PFSK-1 (cell line): ENCODE results near the gene KAZN.

Source experiments
- FOXP2 ChIP-seq: optimal IDR thresholded peaks from 2 replicates; pipeline ENCODE3; 2011; ENCODE audit warnings: borderline replicate concordance, control low read depth, inconsistent platforms; ENCODE audit not compliant: insufficient read depth; ENCODE audit errors: extremely low read length, extremely low read depth
- POLR2AphosphoS5 ChIP-seq: IDR thresholded peaks from 2 replicates; pipeline ENCODE4 v1.6.1; 2012; ENCODE audit warnings: low read depth, mild to moderate bottlenecking, control low read depth, low read length, moderate library complexity
- SIN3A ChIP-seq: IDR thresholded peaks from 2 replicates; pipeline ENCODE4 v1.6.1; 2012; ENCODE audit warnings: mild to moderate bottlenecking, low read length, moderate library complexity, borderline replicate concordance; ENCODE audit not compliant: insufficient read depth
- TAF1 ChIP-seq: IDR thresholded peaks from 2 replicates; pipeline ENCODE4 v1.6.1; 2012; ENCODE audit warnings: low read length, control low read depth, borderline replicate concordance; ENCODE audit not compliant: insufficient read depth
- TF ChIP-seq, protein P1 (sequence below), 2 experiments: IDR thresholded peaks; 2 replicates each; pipeline versions ENCODE4 v1.6.1 to v1.8.0; 2011 to 2012; ENCODE audit warnings: low read depth in 2 of 2, low read length in 2 of 2, control low read depth in 1 of 2, inconsistent platforms in 1 of 2, mild to moderate bottlenecking in 1 of 2, moderate library complexity in 1 of 2; ENCODE audit not compliant: insufficient read depth in 1 of 2

Gene KAZN

DNA sequence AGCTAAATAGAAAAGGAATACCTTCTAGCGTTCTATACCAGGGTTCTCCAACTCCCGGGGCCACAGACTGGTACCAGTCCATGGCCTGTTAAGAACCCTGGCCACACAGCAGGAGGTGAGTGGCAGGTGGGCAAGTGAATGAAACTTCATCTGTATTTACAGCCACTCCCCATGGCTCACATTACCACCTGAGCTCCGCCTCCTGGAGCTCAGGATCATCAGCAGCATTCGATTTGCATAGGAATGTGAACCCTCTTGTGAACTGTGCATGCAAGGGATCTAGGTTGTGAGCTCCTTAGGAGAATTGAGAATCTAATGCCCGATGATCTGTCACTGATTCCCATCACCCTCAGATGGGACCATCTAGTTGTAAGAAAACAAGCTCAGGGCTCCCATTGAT lies 107.3 kb downstream of the KAZN start:
- TF ChIP-seq FOXP2 (no peak), SIN3A (no peak), TAF1 (no peak), POLR2AphosphoS5 (no peak)
- TF ChIP-seq, protein P1, sequence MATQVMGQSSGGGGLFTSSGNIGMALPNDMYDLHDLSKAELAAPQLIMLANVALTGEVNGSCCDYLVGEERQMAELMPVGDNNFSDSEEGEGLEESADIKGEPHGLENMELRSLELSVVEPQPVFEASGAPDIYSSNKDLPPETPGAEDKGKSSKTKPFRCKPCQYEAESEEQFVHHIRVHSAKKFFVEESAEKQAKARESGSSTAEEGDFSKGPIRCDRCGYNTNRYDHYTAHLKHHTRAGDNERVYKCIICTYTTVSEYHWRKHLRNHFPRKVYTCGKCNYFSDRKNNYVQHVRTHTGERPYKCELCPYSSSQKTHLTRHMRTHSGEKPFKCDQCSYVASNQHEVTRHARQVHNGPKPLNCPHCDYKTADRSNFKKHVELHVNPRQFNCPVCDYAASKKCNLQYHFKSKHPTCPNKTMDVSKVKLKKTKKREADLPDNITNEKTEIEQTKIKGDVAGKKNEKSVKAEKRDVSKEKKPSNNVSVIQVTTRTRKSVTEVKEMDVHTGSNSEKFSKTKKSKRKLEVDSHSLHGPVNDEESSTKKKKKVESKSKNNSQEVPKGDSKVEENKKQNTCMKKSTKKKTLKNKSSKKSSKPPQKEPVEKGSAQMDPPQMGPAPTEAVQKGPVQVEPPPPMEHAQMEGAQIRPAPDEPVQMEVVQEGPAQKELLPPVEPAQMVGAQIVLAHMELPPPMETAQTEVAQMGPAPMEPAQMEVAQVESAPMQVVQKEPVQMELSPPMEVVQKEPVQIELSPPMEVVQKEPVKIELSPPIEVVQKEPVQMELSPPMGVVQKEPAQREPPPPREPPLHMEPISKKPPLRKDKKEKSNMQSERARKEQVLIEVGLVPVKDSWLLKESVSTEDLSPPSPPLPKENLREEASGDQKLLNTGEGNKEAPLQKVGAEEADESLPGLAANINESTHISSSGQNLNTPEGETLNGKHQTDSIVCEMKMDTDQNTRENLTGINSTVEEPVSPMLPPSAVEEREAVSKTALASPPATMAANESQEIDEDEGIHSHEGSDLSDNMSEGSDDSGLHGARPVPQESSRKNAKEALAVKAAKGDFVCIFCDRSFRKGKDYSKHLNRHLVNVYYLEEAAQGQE (IDR thresholded peaks at IDR 0.05; ENCODE audit: insufficient read depth in 1 of 2, low read depth in 2 of 2, low read length in 2 of 2) = no peak

DNA sequence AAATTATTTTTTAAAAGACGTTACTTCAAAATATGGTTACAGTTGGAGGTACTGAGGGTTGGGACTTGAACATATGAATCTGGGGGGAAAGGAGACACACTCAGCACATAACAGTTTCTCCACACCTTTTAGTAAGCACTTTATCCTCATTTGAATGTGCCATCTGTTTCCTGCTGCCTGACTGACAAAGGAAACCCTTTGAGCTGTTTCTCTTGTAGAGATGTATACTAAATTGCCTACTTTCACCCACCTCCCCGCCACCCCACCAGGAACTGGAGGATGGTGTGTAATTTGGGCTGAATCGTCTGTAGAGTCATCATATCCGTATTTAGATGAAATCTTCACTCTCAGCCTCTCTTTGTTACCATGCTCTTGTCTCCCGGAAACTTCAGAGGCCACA lies 108.1 kb downstream of the KAZN start:
- no peak for TF ChIP-seq POLR2AphosphoS5
- TF ChIP-seq TAF1 = no peak
- TF ChIP-seq, protein P1 (IDR thresholded peaks at IDR 0.05; ENCODE audit: insufficient read depth in 1 of 2, low read depth in 2 of 2, low read length in 2 of 2) = no peak
- no peak for TF ChIP-seq SIN3A
- TF ChIP-seq FOXP2 = no peak

DNA sequence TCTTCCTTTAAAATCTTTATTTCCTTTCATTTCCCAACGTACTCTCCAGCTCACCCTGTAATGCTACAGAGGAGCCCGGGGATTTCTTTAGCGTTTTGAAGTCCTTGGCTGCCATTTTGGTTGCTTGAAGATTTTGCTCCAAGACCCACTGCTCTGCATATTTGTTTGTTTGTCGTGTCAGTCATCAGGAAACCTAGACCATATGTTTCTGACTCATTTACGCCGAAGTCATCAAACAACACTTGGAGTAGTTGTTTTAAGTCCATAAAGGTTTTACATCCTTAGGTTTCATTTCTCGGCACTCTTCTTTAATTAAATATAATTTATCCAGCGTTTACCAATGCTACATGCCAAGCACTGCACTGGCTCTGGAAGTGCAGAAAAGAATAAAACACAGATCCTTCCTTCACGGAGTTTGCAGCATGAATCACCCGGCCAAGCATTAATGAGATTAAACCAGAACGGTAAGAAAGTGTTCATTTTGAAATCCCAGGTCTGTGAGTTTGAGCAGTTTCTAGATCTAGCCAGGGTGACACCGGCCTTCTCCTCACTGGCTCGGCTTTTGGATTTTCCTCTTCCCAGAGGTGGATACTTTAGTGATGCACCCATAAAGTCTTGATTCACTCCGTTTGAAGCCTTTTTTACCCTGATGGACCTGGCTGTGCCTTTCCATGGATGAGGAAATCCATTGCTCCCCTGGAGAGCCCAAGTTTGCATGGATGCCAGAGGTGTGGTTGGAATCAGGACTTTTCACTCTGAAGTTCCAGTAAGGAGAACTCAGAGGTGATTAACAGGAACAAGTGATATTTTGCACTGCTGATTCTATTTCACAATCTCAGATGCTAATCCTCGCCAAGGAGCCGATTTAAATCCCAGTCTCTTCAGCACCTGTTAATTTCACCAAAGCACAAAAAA lies 109.3 kb downstream of the KAZN start:
- TF ChIP-seq, protein P1 (IDR thresholded peaks at IDR 0.05; ENCODE audit: insufficient read depth in 1 of 2, low read depth in 2 of 2, low read length in 2 of 2) = no peak
- TF ChIP-seq POLR2AphosphoS5 = no peak
- no peak for TF ChIP-seq TAF1
- no peak for TF ChIP-seq FOXP2
- no peak for TF ChIP-seq SIN3A

DNA sequence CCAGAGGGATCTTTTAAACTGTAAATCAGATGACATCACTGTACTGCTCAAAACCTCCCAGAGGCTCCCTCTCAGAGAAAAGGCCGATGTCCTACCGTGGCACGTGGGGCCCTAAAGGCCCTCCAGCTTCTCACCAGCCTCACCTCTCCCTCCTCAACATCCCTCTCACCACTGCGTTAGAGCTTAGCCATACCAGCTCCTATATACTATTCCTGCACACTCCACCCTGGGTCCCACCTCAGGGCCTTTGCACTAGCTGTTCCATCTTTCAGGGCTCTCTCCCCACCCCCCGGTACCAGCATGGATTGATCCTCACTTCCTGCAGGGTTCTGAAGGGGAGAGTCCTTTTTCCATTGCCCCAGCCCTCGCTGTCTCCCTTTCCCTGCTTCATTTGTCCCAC lies 111.8 kb downstream of the KAZN start:
- TF ChIP-seq, protein P1 (IDR thresholded peaks at IDR 0.05; ENCODE audit: insufficient read depth in 1 of 2, low read depth in 2 of 2, low read length in 2 of 2) = no peak
- TF ChIP-seq FOXP2 = no peak

DNA sequence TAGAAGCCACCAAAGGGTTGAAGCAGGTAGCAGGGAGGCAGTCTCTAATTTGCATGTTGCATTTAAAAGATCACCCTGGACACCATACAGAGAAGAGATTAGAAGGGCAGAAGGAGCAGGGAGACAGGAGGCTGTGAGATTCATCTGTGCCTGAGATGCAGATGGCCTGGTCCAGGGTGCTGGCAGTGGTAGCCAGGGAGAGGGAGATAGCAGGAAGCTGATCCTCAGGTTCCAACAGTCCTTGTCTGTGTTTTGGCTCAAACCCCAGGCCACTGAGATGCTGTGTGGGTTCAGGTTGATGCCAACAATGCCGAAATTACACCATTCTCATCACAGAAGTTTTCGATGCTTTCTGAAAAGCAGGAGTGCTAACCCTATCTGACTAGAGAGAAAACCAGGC lies 113.7 kb downstream of the KAZN start:
- TF ChIP-seq, protein P1 (IDR thresholded peaks at IDR 0.05; ENCODE audit: insufficient read depth in 1 of 2, low read depth in 2 of 2, low read length in 2 of 2) = no peak
- TF ChIP-seq SIN3A (no peak), TAF1 (no peak), FOXP2 (no peak), POLR2AphosphoS5 (no peak)
